GM06990 (cell line): ENCODE results near the gene TMEM134.
"Not testable (repeated sequence)": the region's sequence is repeated elsewhere in the genome, so short reads cannot be mapped to it uniquely, and the experiment has no call there.

Source experiments
- DNase-seq: peaks from one replicate; pipeline ENCODE4 v3.0.0-alpha.2; 2011; ENCODE audit not compliant: insufficient read length; ENCODE audit errors: extremely low read depth
- H3K27me3 ChIP-seq: replicated peaks from 2 replicates; pipeline ENCODE4 v1.6.0; 2011; ENCODE audit warnings: low read length; ENCODE audit not compliant: control insufficient read depth, insufficient read depth
- H3K36me3 ChIP-seq: 2 replicates; pipeline ENCODE4 v1.5.1; 2011; ENCODE audit warnings: low read length; ENCODE audit not compliant: control insufficient read depth, insufficient read depth
- H3K4me3 ChIP-seq: replicated peaks from 2 replicates; pipeline ENCODE4 v1.5.1; 2011; ENCODE audit warnings: low read depth, mild to moderate bottlenecking, control low read depth, low read length
- TF ChIP-seq, protein P1 (sequence below): IDR thresholded peaks from 2 replicates; pipeline ENCODE4 v1.5.1; 2011; ENCODE audit warnings: low read length, control low read depth, mild to moderate bottlenecking, inconsistent platforms; ENCODE audit not compliant: insufficient read depth, poor library complexity, severe bottlenecking

The TMEM134 gene

DNA sequence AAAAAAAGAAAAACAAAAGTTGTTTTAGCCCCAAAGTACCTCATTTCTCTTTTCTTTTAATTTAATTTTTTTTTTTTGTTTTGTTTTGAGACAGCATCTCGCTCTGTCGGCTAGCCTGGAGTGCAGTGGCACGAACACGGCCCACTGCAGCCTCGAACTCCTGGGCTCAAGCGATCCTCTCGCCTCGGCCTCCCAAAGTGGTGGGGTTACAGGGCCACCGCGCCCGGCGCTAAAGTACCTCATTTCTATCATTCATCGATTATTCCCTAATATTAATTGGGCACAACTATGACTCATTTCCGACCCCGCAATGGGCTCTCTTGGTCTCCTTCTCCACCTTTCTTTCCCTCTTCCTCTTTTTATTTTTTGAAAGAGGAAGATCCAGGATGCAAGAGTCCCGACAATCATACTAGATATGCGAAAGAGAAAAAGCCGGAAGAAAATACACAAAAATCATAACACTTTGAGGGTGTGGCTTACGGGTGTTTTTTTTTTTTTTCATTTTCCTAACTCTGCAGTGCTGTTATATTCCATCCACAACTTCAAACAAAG is 13.3 kb upstream of the TMEM134 start:
- no peak for DNase-seq
- TF ChIP-seq, protein P1, sequence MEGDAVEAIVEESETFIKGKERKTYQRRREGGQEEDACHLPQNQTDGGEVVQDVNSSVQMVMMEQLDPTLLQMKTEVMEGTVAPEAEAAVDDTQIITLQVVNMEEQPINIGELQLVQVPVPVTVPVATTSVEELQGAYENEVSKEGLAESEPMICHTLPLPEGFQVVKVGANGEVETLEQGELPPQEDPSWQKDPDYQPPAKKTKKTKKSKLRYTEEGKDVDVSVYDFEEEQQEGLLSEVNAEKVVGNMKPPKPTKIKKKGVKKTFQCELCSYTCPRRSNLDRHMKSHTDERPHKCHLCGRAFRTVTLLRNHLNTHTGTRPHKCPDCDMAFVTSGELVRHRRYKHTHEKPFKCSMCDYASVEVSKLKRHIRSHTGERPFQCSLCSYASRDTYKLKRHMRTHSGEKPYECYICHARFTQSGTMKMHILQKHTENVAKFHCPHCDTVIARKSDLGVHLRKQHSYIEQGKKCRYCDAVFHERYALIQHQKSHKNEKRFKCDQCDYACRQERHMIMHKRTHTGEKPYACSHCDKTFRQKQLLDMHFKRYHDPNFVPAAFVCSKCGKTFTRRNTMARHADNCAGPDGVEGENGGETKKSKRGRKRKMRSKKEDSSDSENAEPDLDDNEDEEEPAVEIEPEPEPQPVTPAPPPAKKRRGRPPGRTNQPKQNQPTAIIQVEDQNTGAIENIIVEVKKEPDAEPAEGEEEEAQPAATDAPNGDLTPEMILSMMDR = no peak
- no peaks in the 10 kb centered on the region; the same call in 1 of the 2 replicates for H3K36me3 ChIP-seq
- H3K4me3 ChIP-seq = peak overlapping the region; percentile 63
- H3K27me3 ChIP-seq = no peaks in the 10 kb centered on the region

DNA sequence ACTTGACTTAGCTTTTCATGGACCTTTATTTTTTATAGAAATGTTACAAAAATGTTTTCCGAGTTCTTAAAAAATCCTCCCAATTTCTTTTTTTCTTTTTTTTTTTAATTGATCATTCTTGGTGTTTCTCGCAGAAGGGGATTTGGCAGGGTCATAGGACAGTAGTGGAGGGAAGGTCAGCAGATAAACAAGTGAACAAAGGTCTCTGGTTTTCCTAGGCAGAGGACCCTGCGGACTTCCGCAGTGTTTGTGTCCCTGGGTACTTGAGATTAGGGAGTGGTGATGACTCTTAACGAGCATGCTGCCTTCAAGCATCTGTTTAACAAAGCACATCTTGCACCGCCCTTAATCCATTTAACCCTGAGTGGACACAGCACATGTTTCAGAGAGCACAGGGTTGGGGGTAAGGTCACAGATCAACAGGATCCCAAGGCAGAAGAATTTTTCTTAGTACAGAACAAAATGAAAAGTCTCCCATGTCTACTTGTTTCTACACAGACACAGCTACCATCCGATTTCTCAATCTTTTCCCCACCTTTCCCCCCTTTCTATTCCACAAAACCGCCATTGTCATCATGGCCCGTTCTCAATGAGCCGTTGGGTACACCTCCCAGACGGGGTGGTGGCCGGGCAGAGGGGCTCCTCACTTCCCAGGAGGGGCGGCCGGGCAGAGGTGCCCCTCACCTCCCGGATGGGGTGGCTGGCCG is 8.4 kb upstream of the TMEM134 start:
- not testable (repeated sequence) for H3K27me3 ChIP-seq, H3K36me3 ChIP-seq, H3K4me3 ChIP-seq, DNase-seq

GRCh38 chr11:67476692-67477091 is 7.6 kb upstream of the TMEM134 start:
- not testable (repeated sequence) for H3K4me3 ChIP-seq, H3K36me3 ChIP-seq, H3K27me3 ChIP-seq, DNase-seq

GRCh38 chr11:67472882-67473281 is 3.8 kb upstream of the TMEM134 start:
- Histone ChIP-seq H3K4me3 (no peak overlapping the region), H3K27me3 (no peaks in the 10 kb centered on the region), H3K36me3 (no peaks in the 10 kb centered on the region)
- TF ChIP-seq, protein P1 = no peak
- DNase-seq = no peak

DNA sequence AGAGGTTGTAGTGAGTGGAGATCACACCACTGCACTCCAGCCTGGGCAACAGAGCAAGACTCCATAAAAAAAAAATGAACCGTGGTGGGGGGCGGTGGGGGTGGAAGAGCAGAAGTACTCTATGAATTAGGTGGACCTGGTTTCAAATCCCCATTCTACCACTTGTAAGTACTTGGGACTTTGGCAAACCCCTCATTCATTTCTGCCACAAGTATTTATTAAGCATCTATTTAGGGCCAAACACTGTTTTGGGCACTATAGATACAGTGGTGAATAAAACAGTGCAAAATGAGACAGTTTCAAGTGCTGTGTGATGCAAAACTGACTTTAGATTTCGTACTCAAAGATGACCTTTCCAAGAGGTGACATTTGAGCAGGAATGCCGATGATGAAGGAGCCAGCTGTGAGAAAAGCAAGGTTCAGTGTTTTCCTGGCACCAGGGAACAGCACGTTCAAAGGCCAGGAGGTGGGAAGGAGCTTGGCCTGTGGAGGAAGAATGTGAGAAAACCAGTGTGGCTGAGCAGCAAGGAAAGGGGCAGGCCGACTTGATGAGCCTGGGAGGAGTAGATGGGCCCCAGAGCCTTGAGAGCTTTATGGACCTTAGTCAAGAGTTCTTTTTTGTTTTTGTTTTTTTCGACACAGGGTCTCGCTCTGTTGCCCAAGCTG is 1.4 kb upstream of the TMEM134 start:
- no peaks in the 10 kb centered on the region for H3K27me3 ChIP-seq
- TF ChIP-seq, protein P1 = no peak
- DNase-seq = peak; percentile 23
- no peaks in the 10 kb centered on the region; the same call in 1 of the 2 replicates for H3K36me3 ChIP-seq
- no peak overlapping the region for H3K4me3 ChIP-seq

- TF ChIP-seq, protein P1 = no peak
- Histone ChIP-seq H3K27me3 (no peaks in the 10 kb centered on the region), H3K36me3 (no peaks in the 10 kb centered on the region; the same call in 1 of the 2 replicates), H3K4me3 (peak overlapping the region; percentile 71)
- no peak for DNase-seq
Measured at GRCh38 chr11:67469508-67469811, 409 bp upstream of the TMEM134 start.
